Gastrocnemius medialis (tissue), 4 donors: ENCODE measurements around the gene SPPL3. TPM values are rescaled to one million over a fixed set of nuclear protein-coding genes. Genes with fewer than 3 reads are reported as not detected.

Experiments used
- ATAC-seq, 2 donors: fragments of 150-250 bp; one replicate each; pipeline ENCODE4 v1.9.1; 2016
- DNase-seq, 2 donors: peaks; one replicate each; pipeline ENCODE4 v3.0.0-alpha.2; 2019
- H3K27ac ChIP-seq, 4 donors: fragments of 200-600 bp; sonication (generic); 1 replicate in 1 of 4; 2 replicates in 3 of 4; pipeline ENCODE4 v1.5.1; 2016 to 2018; ENCODE audit warnings: mild to moderate bottlenecking in 2 of 4, moderate library complexity in 1 of 4
- H3K27me3 ChIP-seq, 3 donors: fragments of 200-600 bp; sonication (generic) in 2 of 3; 1 replicate in 1 of 3; 2 replicates in 2 of 3; pipeline versions ENCODE4 v1.5.1 to v1.6.0; 2016 to 2019; ENCODE audit warnings: mild to moderate bottlenecking in 1 of 3, moderate library complexity in 1 of 3
- H3K36me3 ChIP-seq, 2 donors: fragments of 200-600 bp; sonication (generic) in 1 of 2; one replicate each; pipeline ENCODE4 v1.5.1; 2017 to 2018
- H3K4me1 ChIP-seq, 2 donors: fragments of 200-600 bp; sonication (generic) in 1 of 2; one replicate each; pipeline ENCODE4 v1.5.1; 2016 to 2017; ENCODE audit warnings: mild to moderate bottlenecking in 2 of 2
- H3K4me3 ChIP-seq, 4 donors: fragments of 200-600 bp; sonication (generic) in 3 of 4; 1 replicate in 1 of 4; 2 replicates in 3 of 4; pipeline ENCODE4 v1.5.1; 2016 to 2019; ENCODE audit warnings: mild to moderate bottlenecking in 2 of 4
- H3K9me3 ChIP-seq, 3 donors: fragments of 200-600 bp; sonication (generic) in 2 of 3; 1 replicate in 1 of 3; 2 replicates in 2 of 3; pipeline ENCODE4 v1.5.1; 2016 to 2019
- POLR2A ChIP-seq, 2 donors: fragments of 450-650 bp; IDR thresholded peaks; one replicate each; pipeline ENCODE4 v1.6.1; 2017; ENCODE audit warnings: antibody characterized with exemption in 2 of 2, mild to moderate bottlenecking in 2 of 2, moderate library complexity in 2 of 2
- in situ Hi-C, 4 donors: fragments of 200-750 bp; cut with MboI; loops; one replicate each; pipeline versions ENCODE4 v1.15.0 to v1.8.0; 2017; ENCODE audit warnings: low sequenced_read_pairs in 4 of 4
- intact Hi-C: fragments of 100-400 bp; cut with DNase I; formaldehyde crosslinking; loops from one replicate; pipeline ENCODE4 v1.15.1; 2023; ENCODE audit warnings: low total_unique reads
- total RNA-seq, 4 donors: library from RNA; depleted of rRNA; stranded (reverse); fragments of >200 nt; gene quantifications; one replicate each; pipeline versions ENCODE4 v1.1.0 to v1.2.3, GENCODE V29; 2016
- TF ChIP-seq, protein P1 (sequence below), 5 experiments: fragments of 450-650 bp in 3 of 5; fragments of 200-600 bp in 2 of 5; sonication (generic) in 2 of 5; IDR thresholded peaks in 4 of 5; conservative IDR thresholded peaks in 1 of 5; 1 replicate in 4 of 5; 2 replicates in 1 of 5; pipeline ENCODE4 v1.5.1; 2016 to 2019; ENCODE audit warnings: antibody characterized with exemption in 5 of 5, mild to moderate bottlenecking in 3 of 5, moderate library complexity in 3 of 5

The SPPL3 gene
- total RNA-seq, 4 donors from 2014 or later: 10.1 to 21.3 (median 10.6) TPM

GRCh38 chr12:120847814-120848213 lies 56.3 kb downstream of the SPPL3 start:
- Histone ChIP-seq H3K9me3 (no peaks in the 10 kb centered on the region), H3K36me3 (no peaks in the 10 kb centered on the region), H3K27ac (peak overlapping the region; percentile 52 to 89 (median 82)), H3K4me3 (no peak overlapping the region), H3K27me3 (no peaks in the 10 kb centered on the region), H3K4me1 (peaks cover 72% of the 10 kb centered on the region in 2 donors)
- no peak for TF ChIP-seq POLR2A (IDR thresholded peaks at IDR 0.05)
- TF ChIP-seq, protein P1, sequence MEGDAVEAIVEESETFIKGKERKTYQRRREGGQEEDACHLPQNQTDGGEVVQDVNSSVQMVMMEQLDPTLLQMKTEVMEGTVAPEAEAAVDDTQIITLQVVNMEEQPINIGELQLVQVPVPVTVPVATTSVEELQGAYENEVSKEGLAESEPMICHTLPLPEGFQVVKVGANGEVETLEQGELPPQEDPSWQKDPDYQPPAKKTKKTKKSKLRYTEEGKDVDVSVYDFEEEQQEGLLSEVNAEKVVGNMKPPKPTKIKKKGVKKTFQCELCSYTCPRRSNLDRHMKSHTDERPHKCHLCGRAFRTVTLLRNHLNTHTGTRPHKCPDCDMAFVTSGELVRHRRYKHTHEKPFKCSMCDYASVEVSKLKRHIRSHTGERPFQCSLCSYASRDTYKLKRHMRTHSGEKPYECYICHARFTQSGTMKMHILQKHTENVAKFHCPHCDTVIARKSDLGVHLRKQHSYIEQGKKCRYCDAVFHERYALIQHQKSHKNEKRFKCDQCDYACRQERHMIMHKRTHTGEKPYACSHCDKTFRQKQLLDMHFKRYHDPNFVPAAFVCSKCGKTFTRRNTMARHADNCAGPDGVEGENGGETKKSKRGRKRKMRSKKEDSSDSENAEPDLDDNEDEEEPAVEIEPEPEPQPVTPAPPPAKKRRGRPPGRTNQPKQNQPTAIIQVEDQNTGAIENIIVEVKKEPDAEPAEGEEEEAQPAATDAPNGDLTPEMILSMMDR (IDR thresholded peaks at IDR 0.05 in 4 of 5, conservative IDR thresholded peaks at IDR 0.05 in 1 of 5): no peak
- no peak for ATAC-seq
- in situ Hi-C loops (no loop called here), intact Hi-C loops (loop anchor here (2.0 kb wide), 1 partner anchor 13 kb away; no protein-coding TSS in a partner anchor)
- DNase-seq: no peak

DNA sequence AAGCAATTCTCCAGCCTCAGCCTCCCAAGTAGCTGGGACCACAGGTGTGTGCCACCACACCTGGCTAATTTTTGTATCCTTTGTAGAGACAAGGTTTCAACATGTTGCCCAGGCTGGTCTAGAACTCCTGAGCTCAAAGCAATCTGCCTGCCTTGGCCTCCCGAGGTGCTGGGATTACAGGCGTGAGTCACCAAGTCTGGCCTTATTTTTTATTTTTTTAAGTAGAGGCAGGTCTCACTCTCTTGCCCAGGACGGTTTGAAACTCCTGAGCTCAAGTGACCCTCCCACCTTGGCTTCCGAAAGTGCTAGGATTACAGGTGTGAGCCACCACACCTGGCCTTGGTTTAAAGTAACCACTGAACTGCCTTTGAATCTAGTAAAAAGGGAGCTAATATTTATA lies 56.8 kb downstream of the SPPL3 start:
- intact Hi-C loops: no loop called here
- peaks cover 71 to 72% of the 10 kb centered on the region in 2 donors for H3K4me1 ChIP-seq

GRCh38 chr12:120846721-120847120 lies 57.4 kb downstream of the SPPL3 start:
- DNase-seq: no peak
- peaks cover 67 to 72% of the 10 kb centered on the region in 2 donors for H3K4me1 ChIP-seq
- in situ Hi-C loops: no loop called here

More for the DNA sequence above, 56.8 kb downstream of the SPPL3 start:
- in situ Hi-C loops: no loop called here
- no peak for DNase-seq
- no peaks in the 10 kb centered on the region for H3K27me3 ChIP-seq
- TF ChIP-seq POLR2A (IDR thresholded peaks at IDR 0.05): no peak
- TF ChIP-seq, protein P1 (IDR thresholded peaks at IDR 0.05 in 4 of 5, conservative IDR thresholded peaks at IDR 0.05 in 1 of 5): no peak
- H3K9me3 ChIP-seq: no peaks in the 10 kb centered on the region
- H3K4me3 ChIP-seq: no peak overlapping the region
- H3K27ac ChIP-seq: peak overlapping the region; percentile 52 to 89 (median 82)
- H3K36me3 ChIP-seq: no peaks in the 10 kb centered on the region
- ATAC-seq: no peak

GRCh38 chr12:120845696-120846095 lies 58.5 kb downstream of the SPPL3 start:
- H3K27me3 ChIP-seq: no peaks in the 10 kb centered on the region

More at GRCh38 chr12:120846721-120847120, 57.4 kb downstream of the SPPL3 start:
- no peaks in the 10 kb centered on the region for H3K9me3 ChIP-seq
- peak overlapping the region; percentile 52 to 89 (median 82) for H3K27ac ChIP-seq
- no peak for ATAC-seq
- no peaks in the 10 kb centered on the region for H3K27me3 ChIP-seq
- TF ChIP-seq, protein P1 (IDR thresholded peaks at IDR 0.05 in 4 of 5, conservative IDR thresholded peaks at IDR 0.05 in 1 of 5): no peak
- no peak for TF ChIP-seq POLR2A (IDR thresholded peaks at IDR 0.05)
- H3K4me3 ChIP-seq: no peak overlapping the region
- H3K36me3 ChIP-seq: no peaks in the 10 kb centered on the region
- intact Hi-C loops: no loop called here

More at GRCh38 chr12:120845696-120846095, 58.5 kb downstream of the SPPL3 start:
- H3K4me3 ChIP-seq: no peak overlapping the region
- no peaks in the 10 kb centered on the region for H3K36me3 ChIP-seq
- no peak overlapping the region for H3K27ac ChIP-seq
- H3K4me1 ChIP-seq: peaks cover 57 to 62% of the 10 kb centered on the region in 2 donors
- ATAC-seq: no peak
- DNase-seq: no peak
- no peaks in the 10 kb centered on the region for H3K9me3 ChIP-seq
- TF ChIP-seq POLR2A (IDR thresholded peaks at IDR 0.05): no peak
- TF ChIP-seq, protein P1 (IDR thresholded peaks at IDR 0.05 in 4 of 5, conservative IDR thresholded peaks at IDR 0.05 in 1 of 5): no peak
- intact Hi-C loops: no loop called here
- in situ Hi-C loops: no loop called here
